ENCODE data around the gene ZNF81. TPM values are rescaled to one million over a fixed set of nuclear protein-coding genes. Genes with fewer than 3 reads are reported as not detected.

ZNF81 gene
- total RNA-seq, 1 donor from 2014 or later: 5.0 TPM

Other genes with a start within 250 kb of the ZNF81 start
- gene SYN1, start 217.0 kb upstream of the ZNF81 start, total RNA-seq: 11.1 TPM
- 3.7 TPM for gene CFP, start 207.0 kb upstream of the ZNF81 start, total RNA-seq
- gene ELK1, start 186.3 kb upstream of the ZNF81 start, total RNA-seq: 19.3 TPM
- gene UXT, start 177.7 kb upstream of the ZNF81 start, total RNA-seq: 86.4 TPM
- gene ZNF182, start 167.1 kb downstream of the ZNF81 start, total RNA-seq: 3.5 TPM
- not detected for gene SPACA5, start 170.1 kb downstream of the ZNF81 start, total RNA-seq
- 2.4 TPM for gene ZNF630, start 234.7 kb downstream of the ZNF81 start, total RNA-seq

Data from Right ventricle myocardium inferior (tissue), 1 donor.